Thyroid gland (tissue), 4 donors: ENCODE data around the gene SORCS2. TPM values are rescaled to one million over a fixed set of nuclear protein-coding genes. Genes with fewer than 3 reads are reported as not detected.

Source experiments
- DNase-seq, 2 donors: peaks; one replicate each; pipeline ENCODE4 v3.0.0-alpha.2; 2019
- H3K27ac ChIP-seq, 3 donors: fragments of 200-600 bp; sonication (generic); 1 replicate in 2 of 3; 2 replicates in 1 of 3; pipeline ENCODE4 v1.5.1; 2016 to 2019; ENCODE audit warnings: mild to moderate bottlenecking in 1 of 3, moderate library complexity in 1 of 3
- H3K27me3 ChIP-seq: fragments of 200-600 bp; sonication (generic); one replicate; pipeline ENCODE4 v1.5.1; 2019
- H3K36me3 ChIP-seq, 2 donors: fragments of 200-600 bp; sonication (generic); one replicate each; pipeline ENCODE4 v1.5.1; 2016 to 2019
- H3K4me1 ChIP-seq, 2 donors: fragments of 200-600 bp; sonication (generic); one replicate each; pipeline ENCODE4 v1.5.1; 2017 to 2019
- H3K4me3 ChIP-seq, 3 donors: fragments of 200-600 bp; sonication (generic); replicated peaks in 1 of 3; 1 replicate in 2 of 3; 2 replicates in 1 of 3; pipeline ENCODE4 v1.5.1; 2016; ENCODE audit warnings: mild to moderate bottlenecking in 1 of 3
- H3K9me3 ChIP-seq: fragments of 200-600 bp; sonication (generic); one replicate; pipeline ENCODE4 v1.5.1; 2017
- CTCF ChIP-seq, 6 experiments: fragments of 200-600 bp in 3 of 6; fragments of 450-650 bp in 3 of 6; sonication (generic) in 3 of 6; IDR thresholded peaks; one replicate each; pipeline ENCODE4 v1.5.1; 2016 to 2019; ENCODE audit warnings: antibody characterized with exemption in 6 of 6, mild to moderate bottlenecking in 2 of 6, inconsistent platforms in 1 of 6, moderate library complexity in 1 of 6
- POLR2A ChIP-seq, 2 donors: fragments of 450-650 bp; IDR thresholded peaks; one replicate each; pipeline ENCODE4 v1.6.1; 2017; ENCODE audit warnings: antibody characterized with exemption in 2 of 2, mild to moderate bottlenecking in 2 of 2, moderate library complexity in 1 of 2
- WGBS, 2 donors: methylation state at CpG; one replicate each; pipeline ENCODE4 v1.1.5; 2017; 5-methylcytosine and 5-hydroxymethylcytosine counted together
- intact Hi-C: fragments of 100-400 bp; cut with DNase I; formaldehyde crosslinking; loops from one replicate; pipeline ENCODE4 v1.15.1; 2023
- total RNA-seq, 4 donors: library from RNA; depleted of rRNA; stranded (reverse); fragments of >200 nt; gene quantifications; one replicate each; pipeline ENCODE4 v1.2.3, GENCODE V29; 2016

The SORCS2 gene
- total RNA-seq, 4 donors from 2014 or later = 1.7 to 13.6 (median 3.6) TPM

GRCh38 chr4:7498446-7499200, 306.3 kb downstream of the SORCS2 start:
- 65 to 80% methylated on average over 11 to 15 of the region's 16 CpGs for WGBS, 2 donors
- Histone ChIP-seq H3K27ac (no peak overlapping the region), H3K27me3 (no peaks in the 10 kb centered on the region), H3K4me1 (no peaks in the 10 kb centered on the region), H3K9me3 (no peaks in the 10 kb centered on the region), H3K4me3 (no peak overlapping the region), H3K36me3 (no peaks in the 10 kb centered on the region)
- TF ChIP-seq POLR2A (IDR thresholded peaks at IDR 0.05) = no peak
- TF ChIP-seq CTCF (IDR thresholded peaks at IDR 0.05) = no peak
- no peak for DNase-seq
- intact Hi-C loops = no loop called here

GRCh38 chr4:7499661-7500060, 307.3 kb downstream of the SORCS2 start:
- Histone ChIP-seq H3K27me3 (no peaks in the 10 kb centered on the region), H3K4me1 (no peaks in the 10 kb centered on the region), H3K36me3 (no peaks in the 10 kb centered on the region), H3K9me3 (no peaks in the 10 kb centered on the region), H3K4me3 (no peak overlapping the region), H3K27ac (no peak overlapping the region)
- DNase-seq = no peak
- WGBS, 2 donors = 82 to 84% methylated on average over 13 to 16 of the region's 16 CpGs
- intact Hi-C loops = no loop called here
- no peak for TF ChIP-seq CTCF (IDR thresholded peaks at IDR 0.05)
- no peak for TF ChIP-seq POLR2A (IDR thresholded peaks at IDR 0.05)

GRCh38 chr4:7500404-7500803, 308.1 kb downstream of the SORCS2 start:
- Histone ChIP-seq H3K4me3 (no peak overlapping the region), H3K4me1 (no peaks in the 10 kb centered on the region), H3K27ac (no peak overlapping the region), H3K27me3 (no peaks in the 10 kb centered on the region), H3K36me3 (no peaks in the 10 kb centered on the region), H3K9me3 (no peaks in the 10 kb centered on the region)
- DNase-seq = no peak
- TF ChIP-seq POLR2A (IDR thresholded peaks at IDR 0.05) = no peak
- no peak for TF ChIP-seq CTCF (IDR thresholded peaks at IDR 0.05)
- intact Hi-C loops = no loop called here
- WGBS, 2 donors = 67 to 77% methylated on average over 10 of the region's 10 CpGs

GRCh38 chr4:7501314-7501713, 309.0 kb downstream of the SORCS2 start:
- intact Hi-C loops = no loop called here
- H3K27me3 ChIP-seq = no peaks in the 10 kb centered on the region
- H3K36me3 ChIP-seq = no peaks in the 10 kb centered on the region
- H3K4me1 ChIP-seq = no peaks in the 10 kb centered on the region
- no peak overlapping the region for H3K4me3 ChIP-seq
- H3K27ac ChIP-seq = no peak overlapping the region
- no peak for TF ChIP-seq POLR2A (IDR thresholded peaks at IDR 0.05)
- 76 to 84% methylated on average over 11 of the region's 11 CpGs for WGBS, 2 donors
- H3K9me3 ChIP-seq = no peaks in the 10 kb centered on the region
- no peak for DNase-seq

- DNase-seq = peak in 1 of 2 donors; percentile 7
- no peaks in the 10 kb centered on the region for H3K27me3 ChIP-seq
- WGBS, 2 donors = 36 to 64% methylated on average over 8 to 10 of the region's 11 CpGs
- no peaks in the 10 kb centered on the region for H3K4me1 ChIP-seq
- H3K4me3 ChIP-seq = no peak overlapping the region
- no peak overlapping the region for H3K27ac ChIP-seq
- H3K36me3 ChIP-seq = no peaks in the 10 kb centered on the region
- no peaks in the 10 kb centered on the region for H3K9me3 ChIP-seq
- no peak for TF ChIP-seq POLR2A (IDR thresholded peaks at IDR 0.05)
- no peak for TF ChIP-seq CTCF (IDR thresholded peaks at IDR 0.05)
- intact Hi-C loops = no loop called here
These were observed 309.5 kb downstream of the SORCS2 start for GRCh38 chr4:7501873-7502272.
